Measurements from ENCODE around the gene TAP2. TPM values are rescaled to one million over a fixed set of nuclear protein-coding genes. Genes with fewer than 3 reads are reported as not detected.

TAP2 gene
- total and polyA plus RNA-seq, 8 donors, result 5.0 to 23.1 (median 12.2) TPM

DNA sequence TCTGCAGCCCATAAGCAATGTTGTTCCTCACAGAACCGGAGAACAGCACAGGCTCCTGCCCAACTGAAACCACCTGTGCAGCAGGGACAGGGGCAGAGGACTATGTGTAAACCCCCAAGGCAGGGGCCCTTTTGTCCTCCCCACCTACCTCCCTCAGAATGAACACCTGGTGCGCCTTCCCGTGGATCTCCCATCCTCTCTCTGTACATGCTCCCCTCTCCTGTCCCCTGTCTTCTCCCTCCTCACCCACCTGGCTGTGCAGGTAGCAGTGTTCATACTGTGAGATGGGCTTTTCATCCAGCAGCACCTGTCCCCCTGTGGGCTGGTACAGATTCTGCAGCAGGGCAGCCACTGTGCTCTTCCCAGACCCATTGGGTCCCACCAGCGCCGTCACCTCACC lies 8.5 kb downstream of the TAP2 start:
- no peak overlapping the region for H3K27ac ChIP-seq
- H3K4me1 ChIP-seq, result peaks cover 0 to 4% (median 0%) of the 10 kb centered on the region in 3 donors
- FAIRE-seq (no peak), DNase-seq (no peak), ATAC-seq (no peak)
- WGBS, 2 donors, result 96% methylated on average over 3 to 5 of the region's 5 CpGs
- TF ChIP-seq, protein P1, sequence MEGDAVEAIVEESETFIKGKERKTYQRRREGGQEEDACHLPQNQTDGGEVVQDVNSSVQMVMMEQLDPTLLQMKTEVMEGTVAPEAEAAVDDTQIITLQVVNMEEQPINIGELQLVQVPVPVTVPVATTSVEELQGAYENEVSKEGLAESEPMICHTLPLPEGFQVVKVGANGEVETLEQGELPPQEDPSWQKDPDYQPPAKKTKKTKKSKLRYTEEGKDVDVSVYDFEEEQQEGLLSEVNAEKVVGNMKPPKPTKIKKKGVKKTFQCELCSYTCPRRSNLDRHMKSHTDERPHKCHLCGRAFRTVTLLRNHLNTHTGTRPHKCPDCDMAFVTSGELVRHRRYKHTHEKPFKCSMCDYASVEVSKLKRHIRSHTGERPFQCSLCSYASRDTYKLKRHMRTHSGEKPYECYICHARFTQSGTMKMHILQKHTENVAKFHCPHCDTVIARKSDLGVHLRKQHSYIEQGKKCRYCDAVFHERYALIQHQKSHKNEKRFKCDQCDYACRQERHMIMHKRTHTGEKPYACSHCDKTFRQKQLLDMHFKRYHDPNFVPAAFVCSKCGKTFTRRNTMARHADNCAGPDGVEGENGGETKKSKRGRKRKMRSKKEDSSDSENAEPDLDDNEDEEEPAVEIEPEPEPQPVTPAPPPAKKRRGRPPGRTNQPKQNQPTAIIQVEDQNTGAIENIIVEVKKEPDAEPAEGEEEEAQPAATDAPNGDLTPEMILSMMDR (IDR thresholded peaks at IDR 0.05), result no peak
- no peaks in the 10 kb centered on the region for H3K27me3 ChIP-seq
- H3K9me3 ChIP-seq, result no peaks in the 10 kb centered on the region
- H3K36me3 ChIP-seq, result peaks cover 0 to 8% (median 7%) of the 10 kb centered on the region in 3 donors
- intact Hi-C loops (cut with DNase I), result no loop called here
- H3K4me3 ChIP-seq, result no peak overlapping the region

DNA sequence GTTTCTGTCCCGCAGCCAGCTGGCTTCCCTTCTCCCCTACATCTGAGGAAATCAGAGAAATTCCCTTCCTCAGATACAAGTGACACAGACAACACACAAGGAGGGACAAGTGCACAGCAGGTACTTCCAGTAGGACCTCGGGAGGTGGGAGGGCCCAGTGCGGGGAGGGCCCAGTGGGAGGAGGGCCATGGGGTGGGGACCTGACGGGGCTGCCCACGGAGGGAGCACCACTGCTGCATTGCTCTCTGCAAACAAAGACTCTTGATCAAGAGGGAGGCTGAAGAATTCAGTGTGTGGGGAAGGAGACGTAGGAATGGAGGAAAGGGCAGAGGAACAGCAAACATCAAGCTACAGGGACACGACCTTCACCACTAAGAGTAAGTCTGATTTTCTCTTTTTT lies 9.0 kb downstream of the TAP2 start:
- peaks cover 0 to 8% (median 7%) of the 10 kb centered on the region in 3 donors for H3K36me3 ChIP-seq
- H3K9me3 ChIP-seq, result no peaks in the 10 kb centered on the region
- DNase-seq (no peak), FAIRE-seq (no peak), ATAC-seq (peak in 1 of 4 donors; percentile 37)
- H3K27ac ChIP-seq, result no peak overlapping the region
- no peaks in the 10 kb centered on the region for H3K27me3 ChIP-seq
- intact Hi-C loops (cut with DNase I), result loop anchor here in 2 of 3 donors (5.0 kb wide), 2 partner anchors 33 to 38 kb away; no protein-coding TSS in a partner anchor
- H3K4me1 ChIP-seq, result peaks cover 0 to 4% (median 0%) of the 10 kb centered on the region in 3 donors
- 72 to 79% methylated on average over 7 of the region's 7 CpGs for WGBS, 2 donors
- TF ChIP-seq, protein P1 (IDR thresholded peaks at IDR 0.05), result no peak
- no peak overlapping the region for H3K4me3 ChIP-seq

DNA sequence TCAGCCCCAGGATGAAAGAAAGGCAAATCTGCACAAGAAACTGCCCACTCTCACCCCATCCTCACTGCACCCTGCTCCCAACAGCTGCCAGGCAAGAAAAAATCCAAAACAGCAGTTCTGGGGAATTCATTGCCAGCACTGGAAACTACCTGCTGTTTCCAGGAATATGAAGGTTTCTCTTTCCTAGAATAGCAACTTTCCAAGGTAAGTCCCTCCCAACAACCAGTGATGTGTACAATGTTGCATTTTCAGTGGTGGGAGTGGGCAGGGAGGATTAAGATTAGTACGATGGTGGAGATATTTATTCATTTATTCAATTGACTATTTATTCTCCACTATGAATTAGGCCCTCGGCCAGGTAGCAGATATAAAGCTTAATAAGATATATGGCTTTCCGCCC lies 11.5 kb downstream of the TAP2 start:
- DNase-seq (no peak), ATAC-seq (peak in 2 of 4 donors; percentile 56 to 75), FAIRE-seq (no peak)
- 55 to 57% methylated on average over 3 of the region's 3 CpGs for WGBS, 2 donors
- peaks cover 0 to 4% (median 0%) of the 10 kb centered on the region in 3 donors for H3K4me1 ChIP-seq
- no peak overlapping the region for H3K4me3 ChIP-seq
- peak overlapping the region in 1 of 4 donors; percentile 9 for H3K27ac ChIP-seq
- H3K27me3 ChIP-seq, result no peaks in the 10 kb centered on the region
- intact Hi-C loops (cut with DNase I), result loop anchor here in 2 of 3 donors (5.0 kb wide), 2 partner anchors 35 to 40 kb away; no protein-coding TSS in a partner anchor
- peaks cover 0 to 8% (median 7%) of the 10 kb centered on the region in 3 donors for H3K36me3 ChIP-seq
- TF ChIP-seq, protein P1 (IDR thresholded peaks at IDR 0.05), result no peak
- H3K9me3 ChIP-seq, result no peaks in the 10 kb centered on the region

DNA sequence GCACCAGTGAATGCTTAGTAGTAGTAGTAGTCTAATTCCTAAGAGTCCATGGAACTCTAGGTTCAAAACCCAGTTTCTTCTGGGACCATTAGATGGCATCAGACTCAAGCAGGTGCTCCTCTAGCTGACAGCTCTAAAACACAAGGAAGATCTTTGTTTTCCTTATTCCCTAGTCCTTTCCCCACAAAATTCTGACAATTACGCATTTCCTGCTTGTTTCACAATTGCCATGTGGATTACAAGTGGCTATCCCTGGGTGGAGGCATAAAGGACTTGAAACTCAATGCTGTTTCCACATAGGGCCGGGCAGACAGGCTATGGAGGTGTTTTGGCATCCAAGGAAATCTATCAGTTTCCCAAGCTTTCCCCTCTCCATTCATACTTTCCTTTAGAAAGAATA lies 12.6 kb downstream of the TAP2 start:
- intact Hi-C loops (cut with DNase I), result loop anchor here in 2 of 3 donors (5.0 kb wide), 2 partner anchors 36 to 41 kb away; no protein-coding TSS in a partner anchor
- H3K4me3 ChIP-seq, result no peak overlapping the region
- peaks cover 0 to 4% (median 0%) of the 10 kb centered on the region in 3 donors for H3K4me1 ChIP-seq
- H3K9me3 ChIP-seq, result no peaks in the 10 kb centered on the region
- no peak for DNase-seq
- no peak for FAIRE-seq
- TF ChIP-seq, protein P1 (IDR thresholded peaks at IDR 0.05), result peak in 2 of 4 donors; percentile 20 to 22
- H3K27ac ChIP-seq, result peak overlapping the region in 2 of 4 donors; percentile 4 to 33
- ATAC-seq, result peak; percentile 56 to 87 (median 86)
- 42 to 63% methylated on average over 2 of the region's 2 CpGs for WGBS, 2 donors
- H3K27me3 ChIP-seq, result no peaks in the 10 kb centered on the region
- peaks cover 0 to 8% (median 7%) of the 10 kb centered on the region in 3 donors for H3K36me3 ChIP-seq

DNA sequence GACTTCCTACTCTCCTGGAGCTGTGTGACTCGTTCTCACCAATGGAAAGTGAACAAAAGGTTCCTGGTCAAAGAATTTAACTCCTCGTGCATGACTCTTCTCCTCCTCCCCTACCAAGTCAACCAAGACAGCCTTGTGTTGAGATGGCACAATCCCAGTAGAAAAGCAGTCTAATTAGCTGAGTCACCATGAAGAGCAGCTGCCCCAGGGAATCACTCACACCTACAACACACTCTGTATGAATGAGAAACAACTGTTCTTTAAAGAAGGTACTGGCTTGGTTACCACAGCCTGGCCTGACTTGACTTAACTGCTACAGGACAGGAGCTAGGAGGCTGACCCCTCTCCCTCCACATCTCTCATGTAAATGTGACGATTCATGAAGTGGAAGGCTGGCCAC lies 18.8 kb downstream of the TAP2 start:
- Histone ChIP-seq H3K4me3 (no peak overlapping the region), H3K9me3 (no peaks in the 10 kb centered on the region), H3K27ac (no peak overlapping the region), H3K27me3 (no peaks in the 10 kb centered on the region), H3K4me1 (no peaks in the 10 kb centered on the region), H3K36me3 (no peaks in the 10 kb centered on the region)
- no peak for DNase-seq
- TF ChIP-seq, protein P1 (IDR thresholded peaks at IDR 0.05), result no peak
- ATAC-seq, result no peak
- 58 to 59% methylated on average over 3 of the region's 3 CpGs for WGBS, 2 donors
- no peak for FAIRE-seq
- intact Hi-C loops (cut with DNase I), result no loop called here

Measured in pancreas (tissue), 10 donors.